GM19467 (cell line): Measurements from ENCODE around the gene RASL11A.
"Not testable (repeated sequence)": the region's sequence is repeated elsewhere in the genome, so short reads cannot be mapped to it uniquely, and the experiment has no call there.

ENCODE experiments used
- ATAC-seq: cut with Tn5 transposase; IDR thresholded peaks from one replicate; pipeline ENCODE4 v1.9.1; 2021; ENCODE audit warnings: mild to moderate bottlenecking, moderate library complexity; ENCODE audit not compliant: unreplicated experiment

Gene RASL11A

GRCh38 chr13:27298849-27299248 lies 28.2 kb downstream of the RASL11A start:
- ATAC-seq: no peak

- not testable (repeated sequence) for ATAC-seq
Observed at GRCh38 chr13:27300406-27300805, 29.8 kb downstream of the RASL11A start.

DNA sequence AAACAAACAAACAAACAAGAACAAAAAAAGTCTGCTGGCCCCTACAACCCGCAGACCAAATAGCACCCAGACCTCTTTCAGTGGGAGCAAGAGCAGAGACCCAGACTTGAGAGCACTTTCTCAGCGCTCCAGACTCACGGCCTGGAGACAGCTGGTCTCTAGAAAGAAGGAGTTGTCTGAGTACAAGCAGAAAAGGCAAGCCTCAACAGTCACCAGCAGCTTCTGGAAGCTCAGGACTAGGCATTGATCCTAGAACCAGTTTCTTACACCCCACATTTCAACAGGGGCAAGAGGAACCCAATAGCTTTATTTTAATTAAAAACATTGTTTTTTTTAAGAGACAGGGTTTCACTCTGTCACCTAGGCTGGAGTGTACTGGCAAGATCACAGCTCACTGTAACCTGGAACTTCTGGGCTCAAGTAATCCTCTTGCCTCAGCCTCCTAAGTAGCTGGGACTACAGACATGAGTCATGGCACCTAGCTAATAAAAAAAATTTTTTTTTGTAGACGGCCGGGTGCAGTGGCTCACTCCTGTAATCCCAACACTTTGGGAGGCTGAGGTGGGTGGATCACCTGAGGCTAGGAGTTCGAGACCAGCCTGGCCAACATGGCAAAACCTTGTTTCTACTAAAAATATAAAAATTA lies 30.4 kb downstream of the RASL11A start:
- no peak for ATAC-seq

GRCh38 chr13:27302643-27303262 lies 32.1 kb downstream of the RASL11A start:
- no peak for ATAC-seq

DNA sequence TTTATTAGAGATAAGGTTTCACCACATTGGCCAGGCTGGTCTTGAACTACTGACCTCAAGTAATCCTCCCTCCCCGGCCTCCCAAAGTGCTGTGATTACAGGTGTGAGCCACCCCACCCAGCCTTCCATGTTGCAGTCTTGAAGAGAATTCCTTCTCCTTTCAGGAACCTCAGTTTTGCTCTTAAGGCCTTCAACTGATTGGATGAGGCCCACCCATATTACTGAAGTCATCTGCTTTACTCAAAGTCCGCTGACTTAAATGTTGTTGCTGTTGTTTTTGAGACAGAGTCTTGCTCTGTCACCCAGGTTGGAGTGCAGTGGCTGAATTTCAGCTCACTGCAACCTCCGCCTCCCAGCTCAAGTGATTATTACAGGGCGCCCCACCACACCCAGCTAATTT lies 33.5 kb downstream of the RASL11A start:
- no peak for ATAC-seq

DNA sequence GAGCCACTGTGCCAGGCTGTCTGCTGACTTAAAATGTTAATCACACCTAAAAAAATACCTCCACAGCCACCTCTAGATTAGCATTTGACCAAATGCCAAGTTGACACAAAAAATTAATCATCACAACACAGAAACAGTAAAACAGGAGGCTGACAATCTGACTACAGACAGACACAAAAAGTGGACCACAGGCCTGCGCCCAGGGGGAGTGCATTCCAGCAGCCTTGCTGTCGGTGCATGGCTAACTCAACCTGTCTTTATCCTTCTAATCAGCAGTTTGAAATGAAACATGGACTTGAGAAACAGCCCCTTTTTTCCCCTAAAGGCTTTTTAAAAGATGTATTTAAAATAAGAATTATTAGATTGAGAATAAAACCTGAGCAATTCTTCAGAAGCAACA lies 34.0 kb downstream of the RASL11A start:
- ATAC-seq: no peak

DNA sequence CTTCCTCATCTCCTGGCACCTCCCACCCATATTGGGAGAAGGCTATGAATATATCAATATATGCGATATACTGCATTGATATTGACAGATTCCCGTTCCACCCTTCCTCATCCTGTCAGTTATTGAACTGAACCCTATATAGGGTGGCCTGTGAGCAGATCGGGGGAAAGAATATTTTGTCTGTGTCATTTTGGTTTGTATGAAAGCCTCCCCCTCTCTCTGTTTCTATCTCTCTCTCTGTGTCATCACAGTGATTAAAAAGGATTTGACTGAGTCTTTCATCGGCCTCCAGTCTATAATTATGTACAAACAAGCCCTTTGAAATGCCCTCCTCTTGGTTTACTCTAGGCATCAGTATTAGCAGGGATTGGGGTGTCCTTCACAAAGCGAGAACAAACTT lies 35.7 kb downstream of the RASL11A start:
- ATAC-seq: no peak

GRCh38 chr13:27308941-27309340 lies 38.3 kb downstream of the RASL11A start:
- ATAC-seq: no peak

- ATAC-seq: no peak
Observed at GRCh38 chr13:27309401-27309958, 38.9 kb downstream of the RASL11A start.

DNA sequence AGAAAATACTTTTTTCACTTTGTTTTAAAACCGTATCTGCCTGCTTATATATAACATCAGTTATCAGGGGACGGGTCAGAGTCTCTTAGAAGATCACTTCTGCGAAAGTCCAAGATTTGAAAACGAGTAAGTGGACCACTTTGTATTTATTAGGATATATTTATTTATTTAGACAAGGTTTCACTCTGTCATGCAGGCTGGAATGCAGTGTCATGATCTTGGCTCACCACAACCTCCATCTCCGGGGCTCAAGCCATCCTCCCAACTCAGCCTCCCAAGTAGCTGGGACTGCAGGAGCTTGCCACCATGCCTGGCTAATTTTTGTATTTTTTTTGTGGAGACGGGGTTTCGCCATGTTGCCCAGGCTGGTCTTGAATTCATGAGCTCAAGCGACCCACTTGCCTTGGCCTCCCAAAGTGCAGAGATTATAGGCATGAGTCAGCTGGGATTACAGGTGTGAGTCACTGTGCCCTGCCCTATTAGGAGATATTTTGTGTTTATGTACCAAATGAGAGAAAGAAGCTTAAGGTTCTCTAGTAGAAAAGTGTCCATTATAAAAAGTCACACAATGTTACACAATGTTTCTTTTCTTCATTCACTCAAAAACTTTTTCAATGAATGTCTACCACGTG lies 39.5 kb downstream of the RASL11A start:
- ATAC-seq: no peak

DNA sequence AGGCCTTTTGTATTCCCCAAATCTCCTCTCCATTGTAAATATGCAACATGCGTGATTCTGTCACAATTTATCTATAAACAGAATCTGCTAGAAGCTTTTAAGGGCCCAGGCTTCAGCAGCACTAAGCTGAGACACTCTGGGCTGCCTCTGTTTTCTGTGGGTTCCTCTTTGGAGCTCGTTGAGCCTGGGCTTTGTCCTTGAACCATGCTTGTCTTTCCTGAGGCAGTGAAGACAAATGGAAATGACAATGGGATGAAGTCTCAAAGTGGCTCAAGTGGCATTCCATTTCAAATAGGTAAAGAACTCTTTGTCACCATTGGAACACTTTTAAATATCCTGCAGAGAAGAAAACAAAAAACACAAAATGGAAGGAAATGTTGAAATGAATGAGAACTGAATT lies 40.3 kb downstream of the RASL11A start:
- no peak for ATAC-seq

- no peak for ATAC-seq
Observed at GRCh38 chr13:27311518-27312210, 41.0 kb downstream of the RASL11A start.

DNA sequence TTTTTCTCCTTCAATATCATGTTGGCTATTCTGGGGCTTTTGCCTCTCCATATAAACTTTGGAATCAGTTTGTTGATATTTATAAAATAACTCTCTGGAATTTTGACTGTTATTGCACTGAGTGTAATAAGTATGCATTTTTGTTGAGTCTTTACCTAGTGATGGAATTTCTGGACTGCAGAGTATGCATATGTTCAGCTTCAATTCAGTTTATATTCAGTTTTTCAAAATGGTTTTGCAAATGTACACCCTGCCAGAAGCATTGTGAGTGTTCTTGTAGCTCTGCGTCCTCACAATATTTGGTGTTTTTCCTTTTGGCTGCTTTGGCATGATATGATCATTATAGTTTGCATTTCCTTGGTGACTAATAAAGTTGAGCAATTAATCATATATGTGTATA lies 43.1 kb downstream of the RASL11A start:
- no peak for ATAC-seq

GRCh38 chr13:27319404-27319803 lies 48.8 kb downstream of the RASL11A start:
- ATAC-seq: no peak

DNA sequence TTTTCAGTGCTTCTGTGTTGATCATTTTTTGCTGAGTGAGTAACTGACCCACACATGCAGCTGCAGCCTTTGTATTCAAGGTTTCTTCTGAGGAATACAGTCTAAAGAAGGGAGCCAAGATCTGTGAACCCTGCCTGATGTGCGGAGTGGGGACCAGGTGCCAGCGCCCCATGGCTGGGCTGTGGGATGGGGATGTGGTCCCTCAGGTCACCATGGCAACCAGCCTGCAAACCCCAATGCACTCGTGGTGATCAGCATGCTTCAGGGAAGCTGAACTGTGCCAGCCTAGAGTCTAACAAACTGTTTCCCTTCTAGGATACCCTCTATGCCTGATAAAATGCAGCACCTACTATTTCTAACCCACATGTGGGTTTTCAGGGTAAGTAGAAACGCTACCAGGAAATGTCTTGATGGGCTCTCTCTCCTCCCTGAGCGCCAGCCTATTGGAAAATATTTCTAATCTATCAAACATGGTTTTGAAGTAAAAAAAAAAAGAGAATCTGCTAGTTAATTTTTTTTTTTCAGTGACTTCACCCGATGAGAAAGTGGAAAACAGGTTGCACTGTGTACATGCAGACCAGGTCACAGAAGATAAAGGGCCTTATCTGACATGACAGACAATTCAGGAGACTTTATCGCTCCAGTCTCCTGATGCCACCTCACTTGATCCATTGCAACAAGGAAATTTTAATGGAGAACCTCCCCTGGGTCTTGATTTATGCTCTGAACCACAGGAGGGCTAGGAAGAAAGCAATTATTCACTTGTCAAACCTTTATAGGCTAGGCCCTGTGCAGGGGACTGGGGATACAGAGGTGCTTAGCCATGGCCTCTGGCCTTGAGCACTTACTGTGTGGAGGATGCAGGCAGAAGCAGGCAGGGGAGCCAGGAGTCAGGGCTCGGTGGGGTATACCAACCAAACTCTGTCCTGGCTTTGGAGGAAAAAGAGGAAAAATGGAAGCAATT lies 51.1 kb downstream of the RASL11A start:
- ATAC-seq: no peak

DNA sequence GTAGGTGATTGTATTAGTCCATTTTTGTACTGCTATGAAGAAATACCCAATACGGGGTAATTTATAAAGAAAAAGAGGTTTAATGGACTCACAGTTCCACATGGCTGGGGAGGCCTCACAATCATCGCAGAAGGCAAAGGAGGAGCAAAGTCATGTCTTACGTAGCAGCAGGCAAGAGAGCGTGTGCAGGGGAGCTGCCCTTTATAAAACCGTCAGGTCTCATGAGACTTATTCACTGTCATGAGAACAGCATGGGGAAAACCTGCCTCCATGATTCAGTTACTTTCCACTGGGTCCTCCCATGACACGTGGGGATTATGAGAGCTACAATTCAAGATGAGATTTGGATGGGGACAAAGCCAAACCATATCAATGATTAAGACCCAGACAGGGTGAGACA lies 51.8 kb downstream of the RASL11A start:
- not testable (repeated sequence) for ATAC-seq
